ENCODE data around the gene LEFTY2. TPM values are rescaled to one million over a fixed set of nuclear protein-coding genes. Genes with fewer than 3 reads are reported as not detected.

LEFTY2 gene
- total RNA-seq, 1 experiment from 2014 or later = not detected

- H3K9ac ChIP-seq (ENCODE audit: low read length) = no peak overlapping the region
- DNase-seq = peak; percentile 31
- H3K4me1 ChIP-seq (ENCODE audit: insufficient read depth, low read length) = peaks cover 20% of the 10 kb centered on the region
- 0 out of 2 replicates have a peak overlapping the region, but pooled peaks have one; percentile 29 for H3K4me2 ChIP-seq (ENCODE audit: low read length)
- no peaks in the 10 kb centered on the region for H3K9me3 ChIP-seq (ENCODE audit: low read length)
- no peaks in the 10 kb centered on the region for H4K20me1 ChIP-seq (ENCODE audit: low read length)
- intact Hi-C loops (cut with micrococcal nuclease) = no loop called here
- no peak overlapping the region for H3K4me3 ChIP-seq (ENCODE audit: low read length)
- no TSS peak for BruUV-seq (replicated peaks)
- no peak for TF ChIP-seq EZH2 (IDR thresholded peaks at IDR 0.05; ENCODE audit: low read length, unreplicated experiment)
- no peak for TF ChIP-seq EZH2phosphoT487 (IDR thresholded peaks at IDR 0.05; ENCODE audit: borderline replicate concordance, low read length)
- no peak for TF ChIP-seq CTCF (conservative IDR thresholded peaks at IDR 0.05; ENCODE audit: low read depth, low read length)
- ChIA-PET CTCF (interaction anchor here (0.5 to 0.9 kb wide), 3 partner anchors 26 to 409 kb away, joined by 3 to 4 read pairs (median 3); no protein-coding TSS in a partner anchor), POLR2A (ENCODE audit: unreplicated experiment) (interaction anchor here (0.5 to 0.6 kb wide), 2 partner anchors 120 to 1810 kb away, joined by 3 to 9 read pairs; partner anchors contain the start of gene SRP9)
- H3K27ac ChIP-seq (ENCODE audit: low read length) = peak overlapping the region; percentile 59
- H3F3A ChIP-seq (ENCODE audit: low read length, unreplicated experiment) = no peaks in the 10 kb centered on the region
- H3K36me3 ChIP-seq (ENCODE audit: low read depth, low read length) = no peaks in the 10 kb centered on the region
- no peaks in the 10 kb centered on the region for H3K27me3 ChIP-seq (ENCODE audit: low read length)
- H2AFZ ChIP-seq (ENCODE audit: low read length) = no peak overlapping the region
- no peaks in the 10 kb centered on the region for H3K79me2 ChIP-seq (ENCODE audit: low read length)
- ATAC-seq = peak; percentile 32; the same call in 1 of the 2 replicates
- no peaks in the 10 kb centered on the region for H3K9me2 ChIP-seq (replicated peaks; ENCODE audit: low read length)
Observed at GRCh38 chr1:225897595-225898514, 43.2 kb downstream of the LEFTY2 start.

DNA sequence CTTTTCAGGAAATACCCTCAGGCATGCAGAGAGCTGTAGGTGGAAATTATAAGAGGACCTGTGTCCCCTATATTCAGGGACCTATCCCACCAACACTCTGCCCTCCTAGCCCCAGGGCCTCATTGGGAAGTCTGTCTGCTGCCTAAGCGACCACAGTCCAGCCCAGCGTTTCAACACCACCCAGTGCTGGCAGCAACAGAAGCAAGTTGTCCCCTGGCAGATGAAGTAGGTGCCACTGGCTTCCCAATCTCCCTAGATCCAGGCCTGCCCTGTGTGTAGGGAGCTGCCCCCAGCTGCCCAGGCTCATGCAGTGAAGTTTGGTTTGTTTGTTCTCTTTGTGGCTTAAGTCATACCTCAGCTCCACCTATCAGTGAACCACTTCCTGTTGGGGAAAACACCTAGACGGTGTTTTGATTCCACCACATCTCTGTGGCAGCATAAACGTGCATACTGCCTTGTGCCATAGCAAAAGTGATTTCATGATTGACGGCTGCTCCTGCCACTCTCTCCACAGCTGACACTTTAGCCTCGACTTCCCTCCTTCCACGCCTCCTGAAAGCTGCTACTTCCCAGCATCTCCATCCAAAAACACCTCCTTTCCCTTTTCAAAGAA, 44.0 kb downstream of the LEFTY2 start:
- H2AFZ ChIP-seq (ENCODE audit: low read length) = 0 out of 2 replicates have a peak overlapping the region, but pooled peaks have one; percentile 15
- no TSS peak for BruUV-seq (replicated peaks)

More for the DNA sequence above, 44.0 kb downstream of the LEFTY2 start:
- TF ChIP-seq CTCF (conservative IDR thresholded peaks at IDR 0.05; ENCODE audit: low read depth, low read length) (no peak; the same call in 1 of the 2 replicates), EZH2 (IDR thresholded peaks at IDR 0.05; ENCODE audit: low read length, unreplicated experiment) (no peak), EZH2phosphoT487 (IDR thresholded peaks at IDR 0.05; ENCODE audit: borderline replicate concordance, low read length) (no peak)
- CTCF ChIA-PET = interaction anchor here (0.5 to 1.2 kb wide), 3 partner anchors 26 to 410 kb away, joined by 3 read pairs; no protein-coding TSS in a partner anchor
- Histone ChIP-seq H3K9me3 (ENCODE audit: low read length) (no peaks in the 10 kb centered on the region), H3K9ac (ENCODE audit: low read length) (peak overlapping the region; percentile 10; the same call in 1 of the 2 replicates), H3K27ac (ENCODE audit: low read length) (peak overlapping the region; percentile 59), H3K79me2 (ENCODE audit: low read length) (no peaks in the 10 kb centered on the region), H4K20me1 (ENCODE audit: low read length) (no peaks in the 10 kb centered on the region), H3K4me2 (ENCODE audit: low read length) (peak overlapping the region; percentile 55), H3K36me3 (ENCODE audit: low read depth, low read length) (no peaks in the 10 kb centered on the region), H3F3A (ENCODE audit: low read length, unreplicated experiment) (no peaks in the 10 kb centered on the region), H3K4me1 (ENCODE audit: insufficient read depth, low read length) (peaks cover 20% of the 10 kb centered on the region), H3K9me2 (replicated peaks; ENCODE audit: low read length) (no peaks in the 10 kb centered on the region), H3K27me3 (ENCODE audit: low read length) (no peaks in the 10 kb centered on the region), H3K4me3 (ENCODE audit: low read length) (no peak overlapping the region; the same call in 1 of the 2 replicates)
- intact Hi-C loops (cut with micrococcal nuclease) = no loop called here
- POLR2A ChIA-PET (ENCODE audit: unreplicated experiment) = no interaction called here
- DNase-seq (peak; percentile 88), ATAC-seq (peak; percentile 99)

Data from PC-3 (cell line).